Astrocyte (in vitro differentiated cells and primary cell): ENCODE results near the gene BBX. TPM values are rescaled to one million over a fixed set of nuclear protein-coding genes. Genes with fewer than 3 reads are reported as not detected.

Experiments used
- DNase-seq: peaks from one replicate; pipeline ENCODE4 v3.0.0-alpha.2; 2010; ENCODE audit warnings: low read depth
- FAIRE-seq: peaks from 2 replicates; lab custom pipeline; 2011; peaks lifted over from hg19 to GRCh38; lab: Jason Lieb, UNC
- H2AFZ ChIP-seq: 2 replicates; pipeline ENCODE4 v1.6.0; 2012; ENCODE audit warnings: low read depth, low read length, inconsistent platforms
- H3K27ac ChIP-seq: 2 replicates; pipeline ENCODE4 v1.5.1; 2011; ENCODE audit warnings: low read depth, low read length, inconsistent platforms
- H3K27me3 ChIP-seq: 2 replicates; pipeline ENCODE4 v1.6.0; 2011; ENCODE audit warnings: low read length, inconsistent platforms; ENCODE audit not compliant: insufficient read depth
- H3K36me3 ChIP-seq: 2 replicates; pipeline ENCODE4 v1.5.1; 2011; ENCODE audit warnings: low read length, inconsistent platforms; ENCODE audit not compliant: insufficient read depth
- H3K4me1 ChIP-seq: 2 replicates; pipeline ENCODE4 v1.5.1; 2011; ENCODE audit warnings: low read length, inconsistent platforms; ENCODE audit not compliant: insufficient read depth
- H3K4me2 ChIP-seq: 2 replicates; pipeline ENCODE4 v1.6.0; 2012; ENCODE audit warnings: low read length, inconsistent platforms
- H3K4me3 ChIP-seq: 2 replicates; pipeline ENCODE4 v1.5.1; 2011; ENCODE audit warnings: low read depth, mild to moderate bottlenecking, low read length, inconsistent platforms; ENCODE audit not compliant: insufficient read depth
- H3K79me2 ChIP-seq: 2 replicates; pipeline ENCODE4 v1.6.0; 2012; ENCODE audit warnings: mild to moderate bottlenecking, low read length, inconsistent platforms; ENCODE audit not compliant: insufficient read depth
- H3K9ac ChIP-seq: 2 replicates; pipeline ENCODE4 v1.6.0; 2012; ENCODE audit warnings: mild to moderate bottlenecking, low read length, inconsistent platforms
- H3K9me3 ChIP-seq: 2 replicates; pipeline ENCODE4 v1.5.1; 2012; ENCODE audit warnings: low read depth, mild to moderate bottlenecking, low read length, inconsistent platforms; ENCODE audit not compliant: insufficient read depth
- H4K20me1 ChIP-seq: 2 replicates; pipeline ENCODE4 v1.6.0; 2012; ENCODE audit warnings: low read length, inconsistent platforms; ENCODE audit not compliant: insufficient read depth
- H3K27ac Mint-ChIP-seq: one replicate; pipeline ENCODE4 v1.8.0; 2021; ENCODE audit warnings: mild to moderate bottlenecking, mixed read lengths; ENCODE audit not compliant: unreplicated experiment
- H3K27me3 Mint-ChIP-seq: one replicate; pipeline ENCODE4 v1.8.0; 2021; ENCODE audit warnings: low read depth, mixed read lengths; ENCODE audit not compliant: unreplicated experiment
- H3K36me3 Mint-ChIP-seq: one replicate; pipeline ENCODE4 v1.8.0; 2021; ENCODE audit warnings: low read depth, mixed read lengths; ENCODE audit not compliant: unreplicated experiment
- H3K4me1 Mint-ChIP-seq: one replicate; pipeline ENCODE4 v1.8.0; 2021; ENCODE audit warnings: low read depth, mixed read lengths; ENCODE audit not compliant: unreplicated experiment
- H3K4me3 Mint-ChIP-seq: one replicate; pipeline ENCODE4 v1.8.0; 2021; ENCODE audit warnings: mild to moderate bottlenecking, moderate library complexity, mixed read lengths; ENCODE audit not compliant: unreplicated experiment
- H3K9me3 Mint-ChIP-seq: one replicate; pipeline ENCODE4 v1.8.0; 2021; ENCODE audit warnings: mild to moderate bottlenecking, mixed read lengths; ENCODE audit not compliant: unreplicated experiment
- CTCF ChIP-seq: IDR thresholded peaks from 2 replicates; pipeline ENCODE4 v1.5.1; 2011; ENCODE audit warnings: low read depth, mild to moderate bottlenecking, inconsistent platforms, low read length, moderate library complexity; ENCODE audit not compliant: insufficient read depth
- EZH2 ChIP-seq: IDR thresholded peaks from 2 replicates; pipeline ENCODE4 v1.6.1; 2012; ENCODE audit warnings: mild to moderate bottlenecking, low read length, inconsistent platforms; ENCODE audit not compliant: insufficient read depth
- total RNA-seq: library from RNA; stranded (reverse); gene quantifications from 2 replicates; pipeline ENCODE4 v1.2.1, GENCODE V29; 2021

BBX gene
- total RNA-seq, 1 donor from 2014 or later = 91.6 TPM

- no peaks in the 10 kb centered on the region for H4K20me1 ChIP-seq
- no peak overlapping the region for H3K9ac ChIP-seq
- H3K36me3 ChIP-seq = no peaks in the 10 kb centered on the region
- H3K27me3 ChIP-seq = peaks cover 2% of the 10 kb centered on the region
- Mint-ChIP-seq H3K4me3 (no peak overlapping the region), H3K36me3 (no peaks in the 10 kb centered on the region), H3K27me3 (no peaks in the 10 kb centered on the region), H3K9me3 (peaks cover under 1% of the 10 kb centered on the region), H3K27ac (peak overlapping the region; percentile 8), H3K4me1 (peaks cover 8% of the 10 kb centered on the region)
- no peaks in the 10 kb centered on the region for H3K4me1 ChIP-seq
- H3K9me3 ChIP-seq = no peaks in the 10 kb centered on the region
- DNase-seq (no peak), FAIRE-seq (no peak)
- no peak overlapping the region for H3K4me3 ChIP-seq
- H3K27ac ChIP-seq = no peak overlapping the region
- H2AFZ ChIP-seq = no peak overlapping the region
- H3K79me2 ChIP-seq = no peaks in the 10 kb centered on the region
- H3K4me2 ChIP-seq = no peak overlapping the region
- TF ChIP-seq EZH2 (no peak), CTCF (no peak)
Observed at GRCh38 chr3:107845380-107846278, 322.9 kb downstream of the BBX start.

GRCh38 chr3:107846279-107846852 lies 323.6 kb downstream of the BBX start:
- Histone ChIP-seq H3K4me1 (no peaks in the 10 kb centered on the region), H2AFZ (no peak overlapping the region), H4K20me1 (no peaks in the 10 kb centered on the region), H3K79me2 (no peaks in the 10 kb centered on the region), H3K36me3 (no peaks in the 10 kb centered on the region), H3K9me3 (no peaks in the 10 kb centered on the region), H3K27ac (no peak overlapping the region), H3K27me3 (peaks cover 2% of the 10 kb centered on the region), H3K9ac (no peak overlapping the region), H3K4me3 (no peak overlapping the region), H3K4me2 (no peak overlapping the region)
- Mint-ChIP-seq H3K36me3 (no peaks in the 10 kb centered on the region), H3K4me3 (no peak overlapping the region), H3K27me3 (no peaks in the 10 kb centered on the region), H3K4me1 (peaks cover 8% of the 10 kb centered on the region), H3K27ac (no peak overlapping the region), H3K9me3 (peaks cover 3% of the 10 kb centered on the region)
- peak; percentile 54 for TF ChIP-seq CTCF
- no peak for TF ChIP-seq EZH2
- peak; percentile 27 for DNase-seq
- FAIRE-seq = no peak

GRCh38 chr3:107847791-107848190 lies 325.0 kb downstream of the BBX start:
- Histone ChIP-seq H3K27me3 (peaks cover 2% of the 10 kb centered on the region), H3K9me3 (no peaks in the 10 kb centered on the region), H4K20me1 (no peaks in the 10 kb centered on the region), H2AFZ (no peak overlapping the region), H3K36me3 (no peaks in the 10 kb centered on the region), H3K4me1 (no peaks in the 10 kb centered on the region), H3K4me3 (no peak overlapping the region), H3K9ac (no peak overlapping the region), H3K27ac (no peak overlapping the region), H3K79me2 (no peaks in the 10 kb centered on the region), H3K4me2 (no peak overlapping the region)
- DNase-seq (no peak), FAIRE-seq (no peak)
- H3K36me3 Mint-ChIP-seq = no peaks in the 10 kb centered on the region
- peaks cover 4% of the 10 kb centered on the region for H3K9me3 Mint-ChIP-seq
- no peak overlapping the region for H3K4me3 Mint-ChIP-seq
- no peak overlapping the region for H3K27ac Mint-ChIP-seq
- no peak for TF ChIP-seq EZH2
- TF ChIP-seq CTCF = no peak
- no peaks in the 10 kb centered on the region for H3K27me3 Mint-ChIP-seq
- H3K4me1 Mint-ChIP-seq = peaks cover 8% of the 10 kb centered on the region
